K562 (cell line): ENCODE data around the gene SGMS1. TPM values are rescaled to one million over a fixed set of nuclear protein-coding genes. Genes with fewer than 3 reads are reported as not detected.

ENCODE experiments used
- ATAC-seq: fragments of 200-7000 bp; cut with Tn5 transposase; 3 replicates; pipeline ENCODE4 v1.9.1; 2020; ENCODE audit warnings: moderate library complexity
- BruUV-seq: library from RNA; stranded (reverse); fragments of 400-500 nt; replicated peaks from 2 replicates; lab custom pipeline; 2021; lab: Mats Ljungman, UMichigan
- CTCF ChIA-PET: fragments of 300-600 bp; formaldehyde crosslinking; extraction: SDS; loops from one replicate; lab custom pipeline; 2021; ENCODE audit warnings: low intra/inter-chr PET ratio; lab: Yijun Ruan, JAX
- POLR2A ChIA-PET: fragments of 300-600, 350-650 bp; sonication (Branson Sonifier 250); formaldehyde crosslinking; extraction: SDS; loops from one replicate; lab custom pipeline; 2021; ENCODE audit warnings: antibody characterized with exemption, inconsistent platforms; lab: Yijun Ruan, JAX
- DNase-seq, 4 experiments: peaks; one replicate each; pipeline versions ENCODE4 v3.0.0 to v3.0.0-alpha.2; 2011 to 2018; ENCODE audit warnings: low spot score in 3 of 4, mixed read lengths in 3 of 4; ENCODE audit errors: extremely low read depth in 1 of 4
- FAIRE-seq: peaks from 2 replicates; lab custom pipeline; 2011; peaks lifted over from hg19 to GRCh38; lab: Jason Lieb, UNC
- H2AFZ ChIP-seq: 2 replicates; pipeline ENCODE4 v1.6.0; 2011; ENCODE audit warnings: low read depth, low read length, control low read depth, inconsistent platforms
- H3K27ac ChIP-seq: fragments of 200-600 bp; 3 replicates; pipeline ENCODE4 v1.8.0; 2011; ENCODE audit warnings: low read depth, mild to moderate bottlenecking, control low read depth, inconsistent platforms, low read length, moderate library complexity, mixed read lengths; ENCODE audit errors: extremely low read depth
- H3K27me3 ChIP-seq, 2 experiments: fragments of 300-600 bp in 1 of 2; 2 replicates in 1 of 2; 3 replicates in 1 of 2; pipeline versions ENCODE4 v1.6.0 to v1.8.0; 2011; ENCODE audit warnings: inconsistent platforms in 2 of 2, low read length in 2 of 2, mild to moderate bottlenecking in 1 of 2, mixed read lengths in 1 of 2, moderate library complexity in 1 of 2; ENCODE audit not compliant: control insufficient read depth in 2 of 2, insufficient read depth in 2 of 2
- H3K36me3 ChIP-seq: fragments of 300-600 bp; 3 replicates; pipeline ENCODE4 v1.8.0; 2011; ENCODE audit warnings: mild to moderate bottlenecking, low read length, inconsistent platforms; ENCODE audit not compliant: control insufficient read depth, insufficient read depth
- H3K4me1 ChIP-seq, 2 experiments: fragments of 200-600 bp in 1 of 2; replicated peaks in 1 of 2; 2 replicates in 1 of 2; 3 replicates in 1 of 2; pipeline versions ENCODE4 v1.5.1 to v1.8.0; 2011; ENCODE audit warnings: inconsistent platforms in 2 of 2, low read length in 2 of 2, mild to moderate bottlenecking in 1 of 2, mixed read lengths in 1 of 2, moderate library complexity in 1 of 2; ENCODE audit not compliant: control insufficient read depth in 2 of 2, insufficient read depth in 2 of 2
- H3K4me2 ChIP-seq: 2 replicates; pipeline ENCODE4 v1.6.1; 2011; ENCODE audit warnings: low read length, control low read depth, inconsistent platforms, mixed read lengths; ENCODE audit not compliant: insufficient read depth
- H3K4me3 ChIP-seq: fragments of 200-600 bp; sonication (generic), shearing (Covaris generic); 2 replicates; pipeline ENCODE4 v1.5.1; 2016; ENCODE audit warnings: control low read depth, inconsistent platforms
- H3K79me2 ChIP-seq: fragments of 200-600 bp; 3 replicates; pipeline ENCODE4 v1.8.0; 2011; ENCODE audit warnings: low read length, inconsistent platforms; ENCODE audit not compliant: control insufficient read depth, insufficient read depth
- H3K9ac ChIP-seq, 2 experiments: 2 replicates each; pipeline versions ENCODE4 v1.6.0 to v1.6.1; 2011; ENCODE audit warnings: low read depth in 2 of 2, low read length in 2 of 2, control low read depth in 1 of 2, inconsistent platforms in 1 of 2, mild to moderate bottlenecking in 1 of 2, mixed read lengths in 1 of 2; ENCODE audit not compliant: insufficient read depth in 1 of 2
- H3K9me1 ChIP-seq: one replicate; pipeline ENCODE4 v1.6.0; 2011; ENCODE audit warnings: inconsistent platforms, mild to moderate bottlenecking, low read length, moderate library complexity; ENCODE audit not compliant: control insufficient read depth, insufficient read depth
- H3K9me3 ChIP-seq: replicated peaks from 2 replicates; pipeline ENCODE4 v1.5.1; 2011; ENCODE audit warnings: low read depth, low read length, inconsistent platforms; ENCODE audit not compliant: control insufficient read depth, insufficient read depth
- H4K20me1 ChIP-seq: replicated peaks from 2 replicates; pipeline ENCODE4 v1.6.1; 2011; ENCODE audit warnings: low read length, inconsistent platforms, mixed read lengths; ENCODE audit not compliant: control insufficient read depth, insufficient read depth
- ELF2 ChIP-seq: fragments of 250-450 bp; sonication (Bioruptor Pico); IDR thresholded peaks from 2 replicates; pipeline ENCODE4 v1.5.0; 2021; ENCODE audit warnings: mild to moderate bottlenecking
- PHF8 ChIP-seq: fragments of 200-600 bp; sonication (generic); IDR thresholded peaks from 2 replicates; pipeline ENCODE4 v1.6.1; 2012; ENCODE audit warnings: mixed run types, mild to moderate bottlenecking, inconsistent platforms, low read length, moderate library complexity, borderline replicate concordance
- RBBP5 ChIP-seq: fragments of 200-600 bp; sonication (generic); IDR thresholded peaks from 2 replicates; pipeline ENCODE4 v1.6.1; 2012; ENCODE audit warnings: borderline replicate concordance, mild to moderate bottlenecking, low read length, control low read depth, inconsistent platforms; ENCODE audit not compliant: insufficient read depth, poor library complexity, severe bottlenecking
- SAFB ChIP-seq: fragments of 200-400 bp; formaldehyde crosslinking; IDR thresholded peaks from 2 replicates; pipeline ENCODE4 v1.6.1; 2017; ENCODE audit warnings: low read depth, low read length, borderline replicate concordance
- YBX1 ChIP-seq: fragments of 450-650 bp; IDR thresholded peaks from 2 replicates; pipeline ENCODE4 v1.7.1; 2016; ENCODE audit warnings: mild to moderate bottlenecking
- ZBED1 ChIP-seq: IDR thresholded peaks from 2 replicates; pipeline ENCODE4 v1.6.1; 2014
- ZNF263 ChIP-seq: sonication (generic); formaldehyde crosslinking; IDR thresholded peaks from 2 replicates; pipeline ENCODE4 v1.8.0; 2022; ENCODE audit warnings: mild to moderate bottlenecking, missing genetic modification reagents, borderline replicate concordance
- whole genome bisulfite sequencing: fragments of 100-300 bp; shearing (Covaris generic); methylation state at CpG from one replicate; pipeline ENCODE4 v1.1.6; 2016; ENCODE audit warnings: low coverage, mixed read lengths; ENCODE audit not compliant: insufficient coverage; ENCODE audit errors: missing lambda C conversion rate; 5-methylcytosine and 5-hydroxymethylcytosine counted together
- in situ Hi-C: fragments of 300-500 bp; cut with MboI; formaldehyde crosslinking; loops from 4 replicates; pipeline ENCODE4 v1.15.0; 2018; ENCODE audit warnings: inconsistent platforms, mixed read lengths
- intact Hi-C: fragments of 100-400 bp; cut with micrococcal nuclease; formaldehyde crosslinking; loops from 2 replicates; pipeline ENCODE4 v1.14.2; 2022
- polyA plus RNA-seq, 8 experiments: library from polyadenylated mRNA; depleted of rRNA in 4 of 8; stranded (reverse) in 5 of 8; unstranded in 3 of 8; fragments of >200 nt; fragmentation: Nextera tagmentation in 2 of 8; fragmentation: Illumina TruSeq in 1 of 8; extraction: Ambion mirVana in 2 of 8; extraction: Trizol in 1 of 8; gene quantifications; 2 replicates each; pipeline versions ENCODE4 v1.2.1 to v1.2.3, GENCODE V29; 2011 to 2014; ENCODE audit warnings: inconsistent platforms in 1 of 8, missing spikeins in 1 of 8
- total RNA-seq, 7 experiments: library from RNA; depleted of rRNA in 6 of 7; stranded (reverse); fragments of >200 nt in 6 of 7; fragmentation: Illumina TruSeq in 2 of 7; extraction: Trizol in 2 of 7; gene quantifications; 2 replicates each; pipeline versions ENCODE4 v1.2.1 to v1.2.3, GENCODE V29; 2011 to 2021; ENCODE audit warnings: low replicate concordance in 1 of 7
- TF ChIP-seq, protein P1 (sequence below): sonication (generic); formaldehyde crosslinking; IDR thresholded peaks from 2 replicates; pipeline ENCODE4 v1.9.0; 2022; ENCODE audit warnings: mild to moderate bottlenecking, missing genetic modification reagents
- TF ChIP-seq, protein P2 (sequence below): fragments of 250-450 bp; sonication (Bioruptor Pico); IDR thresholded peaks from 2 replicates; pipeline ENCODE4 v1.5.0; 2022; ENCODE audit warnings: mild to moderate bottlenecking

The SGMS1 gene
- total and polyA plus RNA-seq, 9 of the 15 experiments (the other 6 are each of a cell fraction or from before 2014, with no cell fraction given): 22.6 to 232 (median 82.2) TPM

DNA sequence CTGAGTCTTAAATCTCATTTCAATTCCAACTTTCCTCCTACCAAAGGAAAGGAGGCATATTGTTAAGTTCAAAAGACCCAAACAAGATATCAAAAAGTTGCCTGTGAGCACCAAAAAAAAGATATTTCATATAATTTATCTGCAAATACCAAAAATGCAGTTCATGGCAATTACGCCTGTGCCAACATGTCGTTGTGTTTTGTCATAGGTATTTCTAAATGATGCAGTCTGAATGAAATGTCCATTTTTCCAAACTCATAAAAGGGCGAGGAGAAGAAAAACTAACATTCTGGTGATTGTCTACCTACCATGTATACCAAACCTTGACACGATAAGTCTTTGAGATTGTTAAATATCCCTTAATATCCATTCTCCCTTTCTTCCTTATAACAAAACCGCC lies 109.8 kb downstream of the SGMS1 start:
- FAIRE-seq (no peak), ATAC-seq (no peak), DNase-seq (no peak)
- Histone ChIP-seq H3K27me3 (no peaks in the 10 kb centered on the region), H3K9me3 (no peaks in the 10 kb centered on the region), H3K79me2 (peaks cover 16% of the 10 kb centered on the region), H3K4me3 (no peak overlapping the region), H4K20me1 (peaks cover 18% of the 10 kb centered on the region; the same call in 1 of the 2 replicates), H3K9ac (no peak overlapping the region), H2AFZ (no peak overlapping the region), H3K4me2 (no peak overlapping the region), H3K4me1 (peaks cover 8 to 19% of the 10 kb centered on the region in 2 experiments; a peak in 3 of 5 replicates), H3K27ac (no peak overlapping the region), H3K36me3 (peaks cover 5% of the 10 kb centered on the region; the same call in 2 of the 3 replicates), H3K9me1 (peaks cover 2% of the 10 kb centered on the region)
- CTCF ChIA-PET: no interaction called here
- in situ Hi-C loops: no loop called here
- POLR2A ChIA-PET: interaction anchor here (1.1 to 1.6 kb wide), 2 partner anchors 9 to 64 kb away, joined by 3 to 8 read pairs; no protein-coding TSS in a partner anchor
- 82% methylated on average over 5 of the region's 5 CpGs for WGBS
- intact Hi-C loops: no loop called here
- TF ChIP-seq ZNF263 (CRISPR knock-in tag): no peak
- TF ChIP-seq RBBP5: no peak
- no peak for TF ChIP-seq PHF8
- TF ChIP-seq ELF2 (CRISPR knock-in tag): no peak
- no peak for TF ChIP-seq SAFB
- TF ChIP-seq, protein P1, sequence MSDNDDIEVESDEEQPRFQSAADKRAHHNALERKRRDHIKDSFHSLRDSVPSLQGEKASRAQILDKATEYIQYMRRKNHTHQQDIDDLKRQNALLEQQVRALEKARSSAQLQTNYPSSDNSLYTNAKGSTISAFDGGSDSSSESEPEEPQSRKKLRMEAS (CRISPR knock-in tag): no peak
- no peak for TF ChIP-seq YBX1
- TF ChIP-seq, protein P2, sequence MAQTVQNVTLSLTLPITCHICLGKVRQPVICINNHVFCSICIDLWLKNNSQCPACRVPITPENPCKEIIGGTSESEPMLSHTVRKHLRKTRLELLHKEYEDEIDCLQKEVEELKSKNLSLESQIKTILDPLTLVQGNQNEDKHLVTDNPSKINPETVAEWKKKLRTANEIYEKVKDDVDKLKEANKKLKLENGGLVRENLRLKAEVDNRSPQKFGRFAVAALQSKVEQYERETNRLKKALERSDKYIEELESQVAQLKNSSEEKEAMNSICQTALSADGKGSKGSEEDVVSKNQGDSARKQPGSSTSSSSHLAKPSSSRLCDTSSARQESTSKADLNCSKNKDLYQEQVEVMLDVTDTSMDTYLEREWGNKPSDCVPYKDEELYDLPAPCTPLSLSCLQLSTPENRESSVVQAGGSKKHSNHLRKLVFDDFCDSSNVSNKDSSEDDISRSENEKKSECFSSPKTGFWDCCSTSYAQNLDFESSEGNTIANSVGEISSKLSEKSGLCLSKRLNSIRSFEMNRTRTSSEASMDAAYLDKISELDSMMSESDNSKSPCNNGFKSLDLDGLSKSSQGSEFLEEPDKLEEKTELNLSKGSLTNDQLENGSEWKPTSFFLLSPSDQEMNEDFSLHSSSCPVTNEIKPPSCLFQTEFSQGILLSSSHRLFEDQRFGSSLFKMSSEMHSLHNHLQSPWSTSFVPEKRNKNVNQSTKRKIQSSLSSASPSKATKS (CRISPR knock-in tag): no peak
- TF ChIP-seq ZBED1: no peak
- no TSS peak for BruUV-seq
